ENCODE data around the gene GPI. TPM values are rescaled to one million over a fixed set of nuclear protein-coding genes. Genes with fewer than 3 reads are reported as not detected.
"Not testable (repeated sequence)": the region's sequence is repeated elsewhere in the genome, so short reads cannot be mapped to it uniquely, and the experiment has no call there.

GPI gene
- total RNA-seq, 4 donors from 2014 or later, result 41.5 to 120 (median 95.2) TPM

- Histone ChIP-seq H3K4me3 (no peak overlapping the region), H3K27me3 (no peaks in the 10 kb centered on the region), H3K36me3 (no peaks in the 10 kb centered on the region), H3K4me1 (no peaks in the 10 kb centered on the region), H3K27ac (no peak overlapping the region), H3K9me3 (no peaks in the 10 kb centered on the region)
- intact Hi-C loops (cut with DNase I; ENCODE audit: low total_unique reads), result no loop called here
- no peak for DNase-seq
- TF ChIP-seq POLR2A (IDR thresholded peaks at IDR 0.05) (no peak), CTCF (IDR thresholded peaks at IDR 0.05) (no peak)
These were observed 39.8 kb upstream of the GPI start for GRCh38 chr19:34325181-34325580.

GRCh38 chr19:34325981-34326787 lies 38.8 kb upstream of the GPI start:
- Histone ChIP-seq H3K27ac (no peak overlapping the region), H3K9me3 (no peaks in the 10 kb centered on the region), H3K27me3 (no peaks in the 10 kb centered on the region), H3K4me1 (no peaks in the 10 kb centered on the region), H3K4me3 (no peak overlapping the region), H3K36me3 (no peaks in the 10 kb centered on the region)
- DNase-seq, result no peak
- intact Hi-C loops (cut with DNase I; ENCODE audit: low total_unique reads), result no loop called here
- TF ChIP-seq CTCF (IDR thresholded peaks at IDR 0.05), result no peak
- no peak for TF ChIP-seq POLR2A (IDR thresholded peaks at IDR 0.05)

- Histone ChIP-seq H3K4me3 (no peak overlapping the region), H3K27ac (peak overlapping the region in 1 of 2 donors; percentile 57), H3K27me3 (no peaks in the 10 kb centered on the region), H3K36me3 (no peaks in the 10 kb centered on the region), H3K9me3 (no peaks in the 10 kb centered on the region), H3K4me1 (no peaks in the 10 kb centered on the region)
- TF ChIP-seq CTCF (IDR thresholded peaks at IDR 0.05) (no peak), POLR2A (IDR thresholded peaks at IDR 0.05) (no peak)
- intact Hi-C loops (cut with DNase I; ENCODE audit: low total_unique reads), result no loop called here
- no peak for DNase-seq
These were observed 37.1 kb upstream of the GPI start for GRCh38 chr19:34327851-34328250.

GRCh38 chr19:34328982-34329381 lies 36.0 kb upstream of the GPI start:
- H3K27me3 ChIP-seq, result no peaks in the 10 kb centered on the region
- peak overlapping the region in 1 of 2 donors; percentile 5 for H3K27ac ChIP-seq
- no peaks in the 10 kb centered on the region for H3K9me3 ChIP-seq
- H3K4me1 ChIP-seq, result no peaks in the 10 kb centered on the region
- TF ChIP-seq POLR2A (IDR thresholded peaks at IDR 0.05) (no peak), CTCF (IDR thresholded peaks at IDR 0.05) (no peak)
- no peak for DNase-seq
- H3K36me3 ChIP-seq, result no peaks in the 10 kb centered on the region
- no peak overlapping the region for H3K4me3 ChIP-seq
- intact Hi-C loops (cut with DNase I; ENCODE audit: low total_unique reads), result no loop called here

GRCh38 chr19:34330116-34330515 lies 34.9 kb upstream of the GPI start:
- no peaks in the 10 kb centered on the region for H3K36me3 ChIP-seq

GRCh38 chr19:34330596-34330995 lies 34.4 kb upstream of the GPI start:
- intact Hi-C loops (cut with DNase I; ENCODE audit: low total_unique reads); H3K4me3 ChIP-seq; H3K9me3 ChIP-seq; H3K36me3 ChIP-seq; DNase-seq; H3K4me1 ChIP-seq; H3K27me3 ChIP-seq; H3K27ac ChIP-seq: not testable (repeated sequence)

More at GRCh38 chr19:34330116-34330515, 34.9 kb upstream of the GPI start:
- Histone ChIP-seq H3K9me3 (no peaks in the 10 kb centered on the region), H3K4me3 (no peak overlapping the region), H3K27ac (no peak overlapping the region), H3K27me3 (no peaks in the 10 kb centered on the region), H3K4me1 (no peaks in the 10 kb centered on the region)
- intact Hi-C loops (cut with DNase I; ENCODE audit: low total_unique reads), result no loop called here
- DNase-seq, result no peak
- TF ChIP-seq CTCF (IDR thresholded peaks at IDR 0.05) (no peak), POLR2A (IDR thresholded peaks at IDR 0.05) (no peak)

- intact Hi-C loops (cut with DNase I; ENCODE audit: low total_unique reads); H3K9me3 ChIP-seq; H3K36me3 ChIP-seq; H3K27me3 ChIP-seq; DNase-seq; H3K4me1 ChIP-seq; H3K4me3 ChIP-seq: not testable (repeated sequence)
- peak overlapping the region in 1 of 2 donors; percentile 71 for H3K27ac ChIP-seq
These were observed 33.4 kb upstream of the GPI start for GRCh38 chr19:34331596-34331995.

All from uterus (tissue), 4 donors.